Hepatocyte (in vitro differentiated cells): ENCODE measurements around the gene CTNNA2. TPM values are rescaled to one million over a fixed set of nuclear protein-coding genes. Genes with fewer than 3 reads are reported as not detected.

Source experiments
- DNase-seq: peaks from one replicate; pipeline ENCODE4 v3.0.0-alpha.2; 2016; ENCODE audit warnings: low spot score
- H2AFZ ChIP-seq: fragments of 200-600 bp; sonication (generic); 2 replicates; pipeline ENCODE4 v1.6.0; 2016; ENCODE audit warnings: antibody characterized with exemption, mild to moderate bottlenecking
- H3K27ac ChIP-seq: fragments of 200-600 bp; sonication (generic); 2 replicates; pipeline ENCODE4 v1.5.1; 2016; ENCODE audit warnings: mild to moderate bottlenecking
- H3K27me3 ChIP-seq: fragments of 200-600 bp; sonication (generic); 2 replicates; pipeline ENCODE4 v1.6.1; 2016
- H3K36me3 ChIP-seq: fragments of 200-600 bp; sonication (generic); replicated peaks from 2 replicates; pipeline ENCODE4 v1.5.1; 2016; ENCODE audit warnings: low read depth; ENCODE audit not compliant: insufficient read depth
- H3K4me1 ChIP-seq: fragments of 200-600 bp; sonication (generic); 2 replicates; pipeline ENCODE4 v1.5.1; 2016; ENCODE audit warnings: mild to moderate bottlenecking, moderate library complexity; ENCODE audit not compliant: insufficient read depth
- H3K4me2 ChIP-seq: fragments of 200-600 bp; sonication (generic); 2 replicates; pipeline ENCODE4 v1.6.0; 2016
- H3K4me3 ChIP-seq: fragments of 200-600 bp; sonication (generic); 2 replicates; pipeline ENCODE4 v1.5.1; 2016; ENCODE audit warnings: mild to moderate bottlenecking
- H3K79me2 ChIP-seq: fragments of 200-600 bp; sonication (generic); 2 replicates; pipeline ENCODE4 v1.6.0; 2017; ENCODE audit warnings: mild to moderate bottlenecking
- H3K9me2 ChIP-seq: fragments of 200-600 bp; sonication (generic); replicated peaks from 2 replicates; pipeline ENCODE4 v1.6.0; 2017; ENCODE audit warnings: mild to moderate bottlenecking; ENCODE audit not compliant: insufficient read depth
- H3K9me3 ChIP-seq: fragments of 200-600 bp; sonication (generic); 2 replicates; pipeline ENCODE4 v1.5.1; 2016; ENCODE audit warnings: low read depth, mild to moderate bottlenecking
- H4K20me1 ChIP-seq: fragments of 200-600 bp; sonication (generic); 2 replicates; pipeline ENCODE4 v1.6.0; 2016; ENCODE audit warnings: mild to moderate bottlenecking; ENCODE audit not compliant: insufficient read depth, poor library complexity, severe bottlenecking
- EZH2 ChIP-seq: fragments of 200-600 bp; sonication (generic); IDR thresholded peaks from 2 replicates; pipeline ENCODE4 v1.6.1; 2016; ENCODE audit warnings: antibody characterized with exemption, mild to moderate bottlenecking, borderline replicate concordance
- EZH2phosphoT487 ChIP-seq: fragments of 200-600 bp; sonication (generic); IDR thresholded peaks from one replicate; pipeline ENCODE4 v1.6.1; 2018; ENCODE audit warnings: antibody characterized with exemption, mild to moderate bottlenecking, low read depth, moderate library complexity; ENCODE audit not compliant: unreplicated experiment, severe bottlenecking
- WGBS: methylation state at CpG from one replicate; pipeline ENCODE4 v1.1.6; 2016; ENCODE audit warnings: low lambda C conversion rate; ENCODE audit errors: missing lambda C conversion rate; 5-methylcytosine and 5-hydroxymethylcytosine counted together
- polyA plus RNA-seq: library from polyadenylated mRNA; unstranded; fragments of >200 nt; fragmentation: Nextera tagmentation; extraction: Ambion mirVana; gene quantifications from 2 replicates; pipeline ENCODE4 v1.2.1, GENCODE V29; 2016
- total RNA-seq: library from RNA; depleted of rRNA; stranded (reverse); fragments of >200 nt; gene quantifications from 2 replicates; pipeline ENCODE4 v1.2.3, GENCODE V29; 2014
- TF ChIP-seq, protein P1 (sequence below): fragments of 200-600 bp; sonication (generic); IDR thresholded peaks from 2 replicates; pipeline ENCODE4 v1.5.1; 2016; ENCODE audit warnings: antibody characterized with exemption, mild to moderate bottlenecking; ENCODE audit not compliant: poor library complexity

CTNNA2 gene
- total and polyA plus RNA-seq, 2 experiments from 2014 or later = 0.79 to 4.4 TPM

DNA sequence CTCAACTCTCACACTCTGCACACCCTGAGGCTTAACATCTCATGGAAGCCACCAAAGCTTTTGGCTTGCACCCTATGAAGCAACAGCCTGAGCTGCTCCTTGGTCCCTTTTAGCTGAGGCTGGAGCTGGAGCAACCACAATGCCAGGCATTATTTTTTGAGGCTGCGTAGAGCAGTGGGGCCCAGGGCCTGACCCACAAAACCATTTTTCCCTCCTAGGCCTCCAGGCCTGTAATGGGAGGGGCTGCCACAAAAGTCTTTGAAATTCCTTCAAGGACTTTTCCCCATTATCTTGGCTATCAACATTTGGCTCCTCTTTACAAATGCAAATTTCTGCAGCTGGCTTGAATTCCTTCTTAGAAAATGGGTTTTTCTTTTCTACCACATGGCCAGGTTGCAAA is 39.8 kb downstream of the CTNNA2 start:
- Histone ChIP-seq H3K4me2 (no peak overlapping the region), H3K9me3 (no peaks in the 10 kb centered on the region), H3K9me2 (no peaks in the 10 kb centered on the region), H3K27ac (no peak overlapping the region), H2AFZ (no peak overlapping the region), H3K36me3 (no peaks in the 10 kb centered on the region), H3K27me3 (no peaks in the 10 kb centered on the region), H4K20me1 (no peaks in the 10 kb centered on the region), H3K4me3 (no peak overlapping the region), H3K4me1 (no peaks in the 10 kb centered on the region), H3K79me2 (no peaks in the 10 kb centered on the region)
- TF ChIP-seq EZH2 (no peak), EZH2phosphoT487 (no peak)
- TF ChIP-seq, protein P1, sequence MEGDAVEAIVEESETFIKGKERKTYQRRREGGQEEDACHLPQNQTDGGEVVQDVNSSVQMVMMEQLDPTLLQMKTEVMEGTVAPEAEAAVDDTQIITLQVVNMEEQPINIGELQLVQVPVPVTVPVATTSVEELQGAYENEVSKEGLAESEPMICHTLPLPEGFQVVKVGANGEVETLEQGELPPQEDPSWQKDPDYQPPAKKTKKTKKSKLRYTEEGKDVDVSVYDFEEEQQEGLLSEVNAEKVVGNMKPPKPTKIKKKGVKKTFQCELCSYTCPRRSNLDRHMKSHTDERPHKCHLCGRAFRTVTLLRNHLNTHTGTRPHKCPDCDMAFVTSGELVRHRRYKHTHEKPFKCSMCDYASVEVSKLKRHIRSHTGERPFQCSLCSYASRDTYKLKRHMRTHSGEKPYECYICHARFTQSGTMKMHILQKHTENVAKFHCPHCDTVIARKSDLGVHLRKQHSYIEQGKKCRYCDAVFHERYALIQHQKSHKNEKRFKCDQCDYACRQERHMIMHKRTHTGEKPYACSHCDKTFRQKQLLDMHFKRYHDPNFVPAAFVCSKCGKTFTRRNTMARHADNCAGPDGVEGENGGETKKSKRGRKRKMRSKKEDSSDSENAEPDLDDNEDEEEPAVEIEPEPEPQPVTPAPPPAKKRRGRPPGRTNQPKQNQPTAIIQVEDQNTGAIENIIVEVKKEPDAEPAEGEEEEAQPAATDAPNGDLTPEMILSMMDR = no peak
- 94% methylated on average over 1 of the region's 1 CpG for WGBS
- no peak for DNase-seq

DNA sequence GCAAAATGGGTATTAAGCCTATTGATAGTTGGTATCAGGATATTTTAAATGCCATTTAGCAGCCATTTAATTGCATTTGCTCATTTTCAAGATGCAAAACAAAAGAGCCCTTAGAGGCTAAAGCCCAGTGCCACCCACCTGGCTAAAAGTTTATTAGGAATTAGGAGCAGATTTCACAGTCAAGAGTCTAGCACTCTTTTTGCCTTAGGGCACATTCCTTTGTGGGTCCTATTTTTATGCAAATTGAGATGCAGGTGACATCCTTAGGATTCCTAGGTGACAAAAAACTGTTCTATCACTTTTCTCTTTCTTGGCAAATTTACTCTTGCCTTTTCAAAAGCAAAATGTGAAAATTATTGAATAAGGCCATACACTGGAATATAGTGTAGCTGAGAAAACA is 42.0 kb downstream of the CTNNA2 start:
- no peaks in the 10 kb centered on the region for H3K4me1 ChIP-seq
- no peak for DNase-seq
- no peak overlapping the region for H3K4me2 ChIP-seq
- H3K9me3 ChIP-seq = no peaks in the 10 kb centered on the region
- no peaks in the 10 kb centered on the region for H3K27me3 ChIP-seq
- no peak for TF ChIP-seq EZH2
- no peak for TF ChIP-seq EZH2phosphoT487
- TF ChIP-seq, protein P1 = no peak
- no peaks in the 10 kb centered on the region for H4K20me1 ChIP-seq
- no peaks in the 10 kb centered on the region for H3K79me2 ChIP-seq
- no peak overlapping the region for H3K27ac ChIP-seq
- H2AFZ ChIP-seq = no peak overlapping the region
- no peaks in the 10 kb centered on the region for H3K9me2 ChIP-seq
- no peak overlapping the region for H3K4me3 ChIP-seq
- no peaks in the 10 kb centered on the region for H3K36me3 ChIP-seq

DNA sequence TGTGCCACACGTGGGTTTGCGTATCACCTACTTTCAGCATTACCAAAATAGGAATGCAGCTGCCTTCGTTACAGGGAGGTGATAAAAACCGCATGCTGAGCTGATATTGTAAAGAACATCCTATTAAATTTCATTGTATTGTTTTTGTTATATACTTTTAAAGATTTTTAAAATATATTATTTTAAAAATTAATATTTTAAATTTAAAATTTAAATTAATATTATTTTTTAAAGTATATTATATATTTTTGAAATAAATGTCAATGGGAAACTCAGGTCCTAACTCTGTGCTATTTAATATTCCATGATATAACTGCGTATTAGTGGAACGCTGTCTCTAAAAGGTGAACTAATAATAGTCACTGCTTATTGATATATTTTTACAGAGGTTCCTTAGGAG is 51.2 kb downstream of the CTNNA2 start:
- no peaks in the 10 kb centered on the region for H3K9me2 ChIP-seq
- H4K20me1 ChIP-seq = no peaks in the 10 kb centered on the region
- DNase-seq = no peak
- no peak overlapping the region for H3K4me3 ChIP-seq
- no peak overlapping the region for H3K27ac ChIP-seq
- H2AFZ ChIP-seq = no peak overlapping the region
- no peaks in the 10 kb centered on the region for H3K36me3 ChIP-seq
- no peaks in the 10 kb centered on the region for H3K4me1 ChIP-seq
- TF ChIP-seq, protein P1 = no peak
- no peak for TF ChIP-seq EZH2
- no peaks in the 10 kb centered on the region for H3K9me3 ChIP-seq
- 90% methylated on average over 6 of the region's 6 CpGs for WGBS
- H3K27me3 ChIP-seq = no peaks in the 10 kb centered on the region
- no peak overlapping the region for H3K4me2 ChIP-seq
- no peaks in the 10 kb centered on the region for H3K79me2 ChIP-seq

DNA sequence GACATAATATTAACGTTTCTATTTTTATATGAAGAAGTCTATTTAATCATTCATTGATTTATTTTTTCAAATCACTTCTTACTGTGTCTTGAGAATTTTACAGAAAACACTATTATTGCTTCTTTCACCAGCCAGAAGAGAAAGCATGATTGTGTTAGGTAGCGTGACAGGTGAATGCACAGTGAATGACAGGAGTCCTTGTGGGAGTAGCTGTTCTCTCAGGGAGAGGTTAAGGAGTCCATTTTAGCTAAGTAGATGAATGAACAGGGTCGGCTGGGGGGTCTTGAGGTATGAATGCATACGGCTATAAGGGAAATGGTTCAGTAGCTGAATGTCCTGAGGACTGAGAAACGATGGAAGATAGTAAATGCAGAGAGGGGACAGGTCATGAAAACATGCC is 56.2 kb downstream of the CTNNA2 start:
- Histone ChIP-seq H3K79me2 (no peaks in the 10 kb centered on the region), H3K27ac (no peak overlapping the region), H2AFZ (no peak overlapping the region), H3K4me3 (no peak overlapping the region), H3K36me3 (no peaks in the 10 kb centered on the region), H4K20me1 (no peaks in the 10 kb centered on the region), H3K27me3 (no peaks in the 10 kb centered on the region), H3K9me3 (no peaks in the 10 kb centered on the region), H3K4me1 (no peaks in the 10 kb centered on the region), H3K4me2 (no peak overlapping the region), H3K9me2 (no peaks in the 10 kb centered on the region)
- WGBS = 87% methylated on average over 5 of the region's 5 CpGs
- TF ChIP-seq EZH2phosphoT487 (no peak), EZH2 (no peak)
- TF ChIP-seq, protein P1 = no peak
- no peak for DNase-seq
